ENCODE measurements around the gene GRIA3. TPM values are rescaled to one million over a fixed set of nuclear protein-coding genes. Genes with fewer than 3 reads are reported as not detected.

Gene GRIA3
- total RNA-seq, 1 donor from 2014 or later: 4.6 TPM

GRCh38 chrX:123169247-123169901, 14.7 kb upstream of the GRIA3 start:
- no peaks in the 10 kb centered on the region for H3K27me3 ChIP-seq
- H3K9me3 ChIP-seq (ENCODE audit: low read depth): peaks cover 8% of the 10 kb centered on the region
- no peaks in the 10 kb centered on the region for H3K36me3 ChIP-seq
- Mint-ChIP-seq H3K9me3 (peaks cover 3% of the 10 kb centered on the region), H3K27me3 (ENCODE audit: insufficient read depth, low read depth) (no peaks in the 10 kb centered on the region), H3K4me3 (no peak overlapping the region), H3K36me3 (no peaks in the 10 kb centered on the region), H3K27ac (no peak overlapping the region), H3K4me1 (no peaks in the 10 kb centered on the region)
- H3K79me2 ChIP-seq (ENCODE audit: low read depth): no peaks in the 10 kb centered on the region
- H4K20me1 ChIP-seq (ENCODE audit: low read depth): no peaks in the 10 kb centered on the region
- TF ChIP-seq EZH2 (IDR thresholded peaks at IDR 0.05) (no peak), CTCF (IDR thresholded peaks at IDR 0.05) (no peak), EZH2phosphoT487 (IDR thresholded peaks at IDR 0.05) (no peak)
- no peak for DNase-seq (ENCODE audit: low spot score)
- no peaks in the 10 kb centered on the region for H3F3A ChIP-seq (ENCODE audit: low read depth)
- no peak overlapping the region for H3K4me3 ChIP-seq
- H3K27ac ChIP-seq: no peak overlapping the region
- H2AFZ ChIP-seq (replicated peaks): no peak overlapping the region
- H3K4me1 ChIP-seq: no peaks in the 10 kb centered on the region
- H3K4me2 ChIP-seq: no peak overlapping the region
- no peak overlapping the region for H3K9ac ChIP-seq

GRCh38 chrX:123170546-123170945, 13.5 kb upstream of the GRIA3 start:
- Histone ChIP-seq H2AFZ (replicated peaks) (no peak overlapping the region), H3K36me3 (no peaks in the 10 kb centered on the region), H4K20me1 (ENCODE audit: low read depth) (no peaks in the 10 kb centered on the region), H3K9ac (no peak overlapping the region), H3K4me3 (no peak overlapping the region), H3F3A (ENCODE audit: low read depth) (peaks cover 5% of the 10 kb centered on the region), H3K27me3 (no peaks in the 10 kb centered on the region), H3K4me1 (no peaks in the 10 kb centered on the region), H3K9me3 (ENCODE audit: low read depth) (peaks cover 4% of the 10 kb centered on the region), H3K27ac (no peak overlapping the region), H3K4me2 (no peak overlapping the region), H3K79me2 (ENCODE audit: low read depth) (no peaks in the 10 kb centered on the region)
- TF ChIP-seq EZH2 (IDR thresholded peaks at IDR 0.05) (no peak), EZH2phosphoT487 (IDR thresholded peaks at IDR 0.05) (no peak), CTCF (IDR thresholded peaks at IDR 0.05) (no peak)
- Mint-ChIP-seq H3K4me3 (no peak overlapping the region), H3K27me3 (ENCODE audit: insufficient read depth, low read depth) (no peaks in the 10 kb centered on the region), H3K9me3 (peaks cover 3% of the 10 kb centered on the region), H3K27ac (no peak overlapping the region), H3K36me3 (no peaks in the 10 kb centered on the region), H3K4me1 (no peaks in the 10 kb centered on the region)
- no peak for DNase-seq (ENCODE audit: low spot score)

GRCh38 chrX:123171781-123172180, 12.3 kb upstream of the GRIA3 start:
- no peaks in the 10 kb centered on the region for H3K27me3 Mint-ChIP-seq (ENCODE audit: insufficient read depth, low read depth)

More at GRCh38 chrX:123171781-123172180, 12.3 kb upstream of the GRIA3 start:
- no peaks in the 10 kb centered on the region for H3K4me1 Mint-ChIP-seq
- Histone ChIP-seq H3K79me2 (ENCODE audit: low read depth) (no peaks in the 10 kb centered on the region), H3F3A (ENCODE audit: low read depth) (peaks cover 5% of the 10 kb centered on the region), H3K9me3 (ENCODE audit: low read depth) (peaks cover 4% of the 10 kb centered on the region), H3K9ac (no peak overlapping the region), H4K20me1 (ENCODE audit: low read depth) (no peaks in the 10 kb centered on the region), H3K27ac (no peak overlapping the region), H3K4me3 (no peak overlapping the region), H3K4me2 (no peak overlapping the region), H3K36me3 (no peaks in the 10 kb centered on the region), H3K27me3 (no peaks in the 10 kb centered on the region), H3K4me1 (no peaks in the 10 kb centered on the region), H2AFZ (replicated peaks) (no peak overlapping the region)
- no peak overlapping the region for H3K27ac Mint-ChIP-seq
- H3K9me3 Mint-ChIP-seq: peaks cover 3% of the 10 kb centered on the region
- DNase-seq (ENCODE audit: low spot score): no peak
- H3K36me3 Mint-ChIP-seq: no peaks in the 10 kb centered on the region
- H3K4me3 Mint-ChIP-seq: no peak overlapping the region
- TF ChIP-seq EZH2 (IDR thresholded peaks at IDR 0.05): no peak
- TF ChIP-seq EZH2phosphoT487 (IDR thresholded peaks at IDR 0.05): no peak
- TF ChIP-seq CTCF (IDR thresholded peaks at IDR 0.05): no peak

Measured in neural progenitor cell (in vitro differentiated cells).